ENCODE measurements around the gene PSMD3. TPM values are rescaled to one million over a fixed set of nuclear protein-coding genes. Genes with fewer than 3 reads are reported as not detected.

The PSMD3 gene
- total RNA-seq, 6 donors from 2014 or later: 55.5 to 117 (median 78.8) TPM

DNA sequence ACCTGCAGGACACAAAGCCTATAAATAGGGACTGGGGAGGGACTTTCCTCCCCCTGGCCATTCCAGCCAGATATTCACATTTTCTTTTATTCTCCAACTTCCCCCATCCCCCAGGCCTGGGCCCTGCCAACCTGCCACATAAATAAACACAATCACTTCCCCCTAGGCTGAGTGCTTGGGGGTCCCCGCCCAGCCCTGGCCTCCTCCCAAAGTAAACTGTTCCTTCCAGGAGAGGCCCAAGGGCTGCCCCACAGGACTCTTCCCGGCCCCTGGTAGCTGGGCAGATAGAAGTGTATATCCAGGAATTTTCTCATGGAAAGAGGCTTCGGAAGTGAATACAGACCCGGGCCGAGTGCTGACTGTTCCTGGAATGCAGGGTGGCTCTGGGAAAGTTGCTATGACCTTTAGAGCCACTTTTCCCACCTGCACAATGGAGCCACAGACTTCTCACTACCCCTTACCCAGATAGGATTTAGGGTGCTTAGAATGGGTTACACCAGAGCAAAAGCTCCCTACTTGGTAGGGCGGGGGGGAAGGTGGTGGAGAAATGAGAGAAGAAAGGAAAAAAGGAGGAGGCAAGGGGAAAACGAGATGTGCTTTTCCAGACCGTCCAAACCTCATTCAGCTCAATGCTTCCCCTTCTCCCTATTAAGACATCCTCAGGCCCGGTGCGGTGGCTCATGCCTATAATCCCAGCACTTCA lies 43.1 kb downstream of the PSMD3 start:
- Histone ChIP-seq H3K27ac (peak overlapping the region; percentile 69 to 83 (median 79)), H3K4me1 (peaks cover 74 to 85% (median 77%) of the 10 kb centered on the region in 4 donors), H3K36me3 (peaks cover 9 to 72% (median 39%) of the 10 kb centered on the region in 4 donors), H3K27me3 (no peaks in the 10 kb centered on the region), H3K9me3 (no peaks in the 10 kb centered on the region), H3K4me3 (peak overlapping the region in 1 of 4 donors; percentile 20)
- DNase-seq (peak in 1 of 2 donors; percentile 87), ATAC-seq (ENCODE audit: low FRiP score in 2 of 2) (peak; percentile 2 to 70)
- TF ChIP-seq POLR2A (IDR thresholded peaks at IDR 0.05): no peak
- TF ChIP-seq EP300 (IDR thresholded peaks at IDR 0.05): peak; percentile 23 to 97 (median 54)
- TF ChIP-seq CTCF (IDR thresholded peaks at IDR 0.05): no peak
- TF ChIP-seq POLR2AphosphoS5 (IDR thresholded peaks at IDR 0.05): peak; percentile 67 to 87
- 38 to 49% methylated on average over 10 of the region's 10 CpGs for whole genome bisulfite sequencing, 2 donors

GRCh38 chr17:40024901-40025300 lies 44.3 kb downstream of the PSMD3 start:
- peaks cover 15 to 75% (median 44%) of the 10 kb centered on the region in 4 donors for H3K36me3 ChIP-seq
- TF ChIP-seq POLR2AphosphoS5 (IDR thresholded peaks at IDR 0.05) (no peak), CTCF (IDR thresholded peaks at IDR 0.05) (no peak), POLR2A (IDR thresholded peaks at IDR 0.05) (no peak), EP300 (IDR thresholded peaks at IDR 0.05) (no peak)
- peaks cover 65 to 73% (median 68%) of the 10 kb centered on the region in 4 donors for H3K4me1 ChIP-seq
- H3K4me3 ChIP-seq: no peak overlapping the region
- H3K27ac ChIP-seq: peak overlapping the region in 3 of 4 donors; percentile 78 to 83 (median 80)
- H3K9me3 ChIP-seq: no peaks in the 10 kb centered on the region
- DNase-seq: no peak
- no peak for ATAC-seq (ENCODE audit: low FRiP score in 2 of 2)
- 81 to 85% methylated on average over 8 of the region's 8 CpGs for WGBS, 2 donors
- no peaks in the 10 kb centered on the region for H3K27me3 ChIP-seq

DNA sequence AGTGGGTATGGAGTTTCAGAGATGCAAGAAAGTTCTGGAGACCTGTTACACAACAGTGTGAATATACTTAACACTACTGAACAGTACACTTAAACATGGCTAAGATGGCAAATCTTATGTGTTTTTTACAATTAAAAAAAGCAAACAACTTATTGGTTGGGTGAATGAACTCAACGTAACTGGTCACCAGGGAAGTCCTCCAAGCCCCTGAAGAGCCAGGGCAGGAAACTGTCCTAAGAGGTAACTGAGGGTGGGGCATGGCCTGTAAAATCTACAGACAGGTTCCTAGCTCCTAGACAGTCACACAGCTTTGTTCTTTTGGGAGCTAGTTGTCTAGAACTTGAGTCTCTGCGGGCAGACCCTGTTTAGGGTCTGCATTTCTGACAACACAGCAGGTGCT lies 45.0 kb downstream of the PSMD3 start:
- DNase-seq: peak in 1 of 2 donors; percentile 77
- Histone ChIP-seq H3K27ac (peak overlapping the region; percentile 26 to 83 (median 79)), H3K36me3 (peaks cover 17 to 75% (median 44%) of the 10 kb centered on the region in 4 donors), H3K4me1 (peaks cover 62 to 66% (median 63%) of the 10 kb centered on the region in 4 donors), H3K9me3 (no peaks in the 10 kb centered on the region), H3K27me3 (no peaks in the 10 kb centered on the region), H3K4me3 (no peak overlapping the region)
- TF ChIP-seq POLR2AphosphoS5 (IDR thresholded peaks at IDR 0.05) (no peak), EP300 (IDR thresholded peaks at IDR 0.05) (peak in 2 of 4 donors; percentile 31 to 60), CTCF (IDR thresholded peaks at IDR 0.05) (no peak), POLR2A (IDR thresholded peaks at IDR 0.05) (no peak)
- WGBS, 2 donors: 62 to 70% methylated on average over 2 of the region's 2 CpGs
- no peak for ATAC-seq (ENCODE audit: low FRiP score in 2 of 2)

DNA sequence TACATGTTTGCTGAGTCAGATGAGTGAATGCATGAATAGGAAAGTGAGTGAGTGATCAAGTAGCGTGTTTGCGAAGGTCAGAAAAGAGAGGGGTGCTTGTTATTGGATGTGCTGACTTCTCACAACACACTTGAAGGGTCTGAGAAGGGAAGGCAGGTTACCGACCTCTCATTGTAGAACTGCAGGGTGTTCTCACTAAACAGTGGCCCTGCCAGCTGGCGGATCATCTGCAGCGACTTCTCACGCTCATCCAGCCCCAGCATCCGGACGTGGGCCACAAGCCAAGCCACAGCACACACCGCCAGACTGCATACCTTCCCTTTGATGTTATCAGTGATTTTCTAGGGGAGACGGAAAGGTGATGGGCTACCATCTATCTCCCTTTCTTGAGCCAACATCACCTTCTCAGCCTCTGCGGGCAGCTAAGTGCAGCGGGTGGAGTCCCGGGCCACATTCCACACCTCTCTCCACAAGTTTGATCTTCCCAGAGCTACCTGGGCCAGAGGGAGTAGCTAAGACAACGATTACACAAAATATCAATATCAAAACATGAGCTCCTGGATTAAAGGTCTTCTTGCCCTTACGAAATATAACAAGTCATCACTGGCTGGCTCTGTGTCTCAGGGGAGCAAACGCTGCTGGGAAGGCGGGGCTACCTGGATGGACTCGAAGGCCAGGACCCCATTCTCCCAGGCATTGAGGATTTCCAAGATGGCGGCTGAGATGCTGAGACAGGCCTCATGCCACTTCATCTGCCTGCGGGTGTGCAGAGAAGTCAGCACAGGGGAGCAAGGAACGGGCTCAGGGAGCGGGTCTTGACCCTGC lies 45.6 kb downstream of the PSMD3 start:
- no peaks in the 10 kb centered on the region for H3K27me3 ChIP-seq

More for the DNA sequence above, 45.6 kb downstream of the PSMD3 start:
- no peaks in the 10 kb centered on the region for H3K9me3 ChIP-seq
- peak overlapping the region; percentile 26 to 83 (median 79) for H3K27ac ChIP-seq
- peaks cover 17 to 76% (median 49%) of the 10 kb centered on the region in 4 donors for H3K36me3 ChIP-seq
- TF ChIP-seq POLR2A (IDR thresholded peaks at IDR 0.05) (no peak), CTCF (IDR thresholded peaks at IDR 0.05) (no peak), POLR2AphosphoS5 (IDR thresholded peaks at IDR 0.05) (no peak), EP300 (IDR thresholded peaks at IDR 0.05) (no peak)
- H3K4me1 ChIP-seq: peaks cover 56 to 60% (median 57%) of the 10 kb centered on the region in 4 donors
- DNase-seq: no peak
- no peak for ATAC-seq (ENCODE audit: low FRiP score in 2 of 2)
- WGBS, 2 donors: 55 to 69% methylated on average over 19 to 22 of the region's 22 CpGs
- no peak overlapping the region for H3K4me3 ChIP-seq

Measured in upper lobe of left lung (tissue), 6 donors.